Right lobe of liver (tissue), 4 donors: Measurements from ENCODE around the gene SLX4.

ENCODE experiments used
- POLR2A ChIP-seq: fragments of 450-650 bp; IDR thresholded peaks from one replicate; pipeline ENCODE4 v1.6.1; 2017; ENCODE audit warnings: antibody characterized with exemption, mild to moderate bottlenecking
- TF ChIP-seq, protein P1 (sequence below), 4 donors: fragments of 200-600 bp in 3 of 4; fragments of 450-650 bp in 1 of 4; IDR thresholded peaks; one replicate each; pipeline versions ENCODE4 v1.5.1 to v1.8.0; 2016 to 2022; ENCODE audit warnings: antibody characterized with exemption in 4 of 4, mild to moderate bottlenecking in 2 of 4
- donor health status: DM: no; HTN: no; CAD: no.
- donor health status: DM: no; HTN: no; CAD: no.
- donor health status: DM: no; HTN: yes; CAD: no.

DNA sequence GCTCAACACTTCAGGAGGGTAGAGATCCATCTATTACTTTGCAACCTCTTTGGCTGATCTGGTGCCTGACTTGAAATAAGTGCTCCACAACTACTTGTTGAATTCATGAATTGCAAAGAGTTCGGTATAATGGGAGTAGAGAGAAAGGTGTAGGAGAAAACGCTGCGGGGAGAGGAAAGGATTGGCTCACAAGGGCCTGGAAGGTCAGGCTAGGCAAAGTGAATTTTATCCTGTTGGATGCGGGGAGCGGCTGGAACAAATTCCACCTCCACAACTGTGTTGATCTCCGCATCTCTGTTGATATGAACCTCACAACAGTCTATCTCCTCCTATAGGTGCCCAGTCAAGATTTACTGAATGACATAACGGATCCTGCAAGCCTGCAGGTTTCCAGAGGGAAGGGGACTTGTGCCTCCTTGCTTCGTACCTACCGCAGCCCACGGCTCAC, 684 bp downstream of the SLX4 start:
- TF ChIP-seq POLR2A, result no peak
- TF ChIP-seq, protein P1, sequence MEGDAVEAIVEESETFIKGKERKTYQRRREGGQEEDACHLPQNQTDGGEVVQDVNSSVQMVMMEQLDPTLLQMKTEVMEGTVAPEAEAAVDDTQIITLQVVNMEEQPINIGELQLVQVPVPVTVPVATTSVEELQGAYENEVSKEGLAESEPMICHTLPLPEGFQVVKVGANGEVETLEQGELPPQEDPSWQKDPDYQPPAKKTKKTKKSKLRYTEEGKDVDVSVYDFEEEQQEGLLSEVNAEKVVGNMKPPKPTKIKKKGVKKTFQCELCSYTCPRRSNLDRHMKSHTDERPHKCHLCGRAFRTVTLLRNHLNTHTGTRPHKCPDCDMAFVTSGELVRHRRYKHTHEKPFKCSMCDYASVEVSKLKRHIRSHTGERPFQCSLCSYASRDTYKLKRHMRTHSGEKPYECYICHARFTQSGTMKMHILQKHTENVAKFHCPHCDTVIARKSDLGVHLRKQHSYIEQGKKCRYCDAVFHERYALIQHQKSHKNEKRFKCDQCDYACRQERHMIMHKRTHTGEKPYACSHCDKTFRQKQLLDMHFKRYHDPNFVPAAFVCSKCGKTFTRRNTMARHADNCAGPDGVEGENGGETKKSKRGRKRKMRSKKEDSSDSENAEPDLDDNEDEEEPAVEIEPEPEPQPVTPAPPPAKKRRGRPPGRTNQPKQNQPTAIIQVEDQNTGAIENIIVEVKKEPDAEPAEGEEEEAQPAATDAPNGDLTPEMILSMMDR (IDR thresholded peaks at IDR 0.05), result no peak
